ENCODE data around the gene JPT2. TPM values are rescaled to one million over a fixed set of nuclear protein-coding genes. Genes with fewer than 3 reads are reported as not detected.
A peak's percentile ranks its signal among the peaks of the same experiment; 100 is the strongest.
"Not testable (repeated sequence)": the region's sequence is repeated elsewhere in the genome, so short reads cannot be mapped to it uniquely, and the experiment has no call there.

Gene JPT2
- total and polyA plus RNA-seq, 3 donors from 2014 or later = 25.8 to 45.2 (median 27.9) TPM

DNA sequence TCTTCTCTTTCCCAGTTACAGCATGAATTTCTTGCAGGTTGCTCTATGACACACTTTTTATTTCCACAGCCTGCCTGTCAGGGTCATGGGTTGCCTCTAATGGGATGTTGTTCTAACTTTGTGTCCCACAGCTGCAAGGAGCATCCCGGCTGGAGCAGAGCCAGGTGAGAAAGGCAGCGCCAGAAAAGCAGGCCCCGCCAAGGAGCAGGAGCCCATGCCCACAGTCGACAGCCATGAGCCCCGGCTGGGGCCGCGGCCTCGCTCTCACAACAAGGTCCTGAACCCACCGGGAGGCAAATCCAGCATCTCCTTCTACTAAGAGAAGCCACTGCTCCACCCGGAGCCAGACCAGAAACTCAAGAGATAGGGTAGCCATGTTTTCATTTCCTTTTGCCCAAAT, 20.6 kb downstream of the JPT2 start:
- H3K4me1 ChIP-seq = no peaks in the 10 kb centered on the region
- H3K27ac ChIP-seq = no peak overlapping the region
- WGBS, 2 donors = 71 to 75% methylated on average over 10 of the region's 10 CpGs
- DNase-seq = no peak
- no peaks in the 10 kb centered on the region for H3K36me3 ChIP-seq (ENCODE audit: low read depth, missing control alignments)
- no peak overlapping the region for H3K4me3 ChIP-seq
- no peaks in the 10 kb centered on the region for H3K27me3 ChIP-seq
- TF ChIP-seq POLR2A (IDR thresholded peaks at IDR 0.05) = no peak
- TF ChIP-seq, protein P1, sequence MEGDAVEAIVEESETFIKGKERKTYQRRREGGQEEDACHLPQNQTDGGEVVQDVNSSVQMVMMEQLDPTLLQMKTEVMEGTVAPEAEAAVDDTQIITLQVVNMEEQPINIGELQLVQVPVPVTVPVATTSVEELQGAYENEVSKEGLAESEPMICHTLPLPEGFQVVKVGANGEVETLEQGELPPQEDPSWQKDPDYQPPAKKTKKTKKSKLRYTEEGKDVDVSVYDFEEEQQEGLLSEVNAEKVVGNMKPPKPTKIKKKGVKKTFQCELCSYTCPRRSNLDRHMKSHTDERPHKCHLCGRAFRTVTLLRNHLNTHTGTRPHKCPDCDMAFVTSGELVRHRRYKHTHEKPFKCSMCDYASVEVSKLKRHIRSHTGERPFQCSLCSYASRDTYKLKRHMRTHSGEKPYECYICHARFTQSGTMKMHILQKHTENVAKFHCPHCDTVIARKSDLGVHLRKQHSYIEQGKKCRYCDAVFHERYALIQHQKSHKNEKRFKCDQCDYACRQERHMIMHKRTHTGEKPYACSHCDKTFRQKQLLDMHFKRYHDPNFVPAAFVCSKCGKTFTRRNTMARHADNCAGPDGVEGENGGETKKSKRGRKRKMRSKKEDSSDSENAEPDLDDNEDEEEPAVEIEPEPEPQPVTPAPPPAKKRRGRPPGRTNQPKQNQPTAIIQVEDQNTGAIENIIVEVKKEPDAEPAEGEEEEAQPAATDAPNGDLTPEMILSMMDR (IDR thresholded peaks at IDR 0.05) = no peak
- H3K9me3 ChIP-seq = no peaks in the 10 kb centered on the region
- intact Hi-C loops (cut with DNase I; ENCODE audit: low total_unique reads) = no loop called here

DNA sequence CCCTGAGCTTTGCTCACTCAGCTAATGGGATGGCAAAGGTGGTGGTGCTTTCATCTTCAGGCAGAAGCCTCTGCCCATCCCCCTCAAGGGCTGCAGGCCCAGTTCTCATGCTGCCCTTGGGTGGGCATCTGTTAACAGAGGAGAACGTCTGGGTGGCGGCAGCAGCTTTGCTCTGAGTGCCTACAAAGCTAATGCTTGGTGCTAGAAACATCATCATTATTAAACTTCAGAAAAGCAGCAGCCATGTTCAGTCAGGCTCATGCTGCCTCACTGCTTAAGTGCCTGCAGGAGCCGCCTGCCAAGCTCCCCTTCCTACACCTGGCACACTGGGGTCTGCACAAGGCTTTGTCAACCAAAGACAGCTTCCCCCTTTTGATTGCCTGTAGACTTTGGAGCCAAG, 22.2 kb downstream of the JPT2 start:
- Histone ChIP-seq H3K36me3 (ENCODE audit: low read depth, missing control alignments) (no peaks in the 10 kb centered on the region), H3K4me1 (peaks cover 6% of the 10 kb centered on the region), H3K27me3 (no peaks in the 10 kb centered on the region), H3K9me3 (no peaks in the 10 kb centered on the region), H3K27ac (no peak overlapping the region), H3K4me3 (no peak overlapping the region)
- intact Hi-C loops (cut with DNase I; ENCODE audit: low total_unique reads) = no loop called here
- DNase-seq = no peak
- TF ChIP-seq, protein P1 (IDR thresholded peaks at IDR 0.05) = no peak
- TF ChIP-seq POLR2A (IDR thresholded peaks at IDR 0.05) = no peak
- WGBS, 2 donors = 96% methylated on average over 3 of the region's 3 CpGs

DNA sequence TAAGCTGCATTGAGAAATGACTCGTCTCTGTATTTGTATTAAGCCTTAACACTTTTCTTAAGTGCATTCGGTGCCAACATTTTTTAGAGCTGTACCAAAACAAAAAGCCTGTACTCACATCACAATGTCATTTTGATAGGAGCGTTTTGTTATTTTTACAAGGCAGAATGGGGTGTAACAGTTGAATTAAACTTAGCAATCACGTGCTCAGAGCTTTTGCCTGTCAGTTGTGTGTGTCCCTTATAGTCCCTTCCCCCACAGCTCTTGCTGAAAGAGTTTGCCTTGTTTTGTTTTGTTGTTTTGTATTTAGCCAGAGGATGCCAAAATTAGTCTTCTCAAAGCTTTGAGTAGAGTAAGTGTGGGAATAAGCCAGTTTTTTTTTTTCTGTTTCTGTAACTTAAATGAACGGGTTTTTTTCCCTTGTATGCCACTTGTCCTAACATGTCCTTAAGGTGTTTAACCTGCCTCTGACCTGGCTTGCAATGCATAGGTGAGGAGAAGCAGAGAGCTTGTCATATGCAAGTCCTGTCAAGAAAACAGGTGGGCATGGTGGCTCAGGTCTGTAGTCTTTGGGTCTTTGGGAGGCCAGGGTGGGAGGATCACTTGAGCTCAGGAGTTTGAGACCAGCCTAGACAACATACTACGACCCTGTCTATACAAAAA, 23.3 kb downstream of the JPT2 start:
- Histone ChIP-seq H3K9me3 (no peaks in the 10 kb centered on the region), H3K27ac (no peak overlapping the region), H3K4me3 (no peak overlapping the region), H3K4me1 (peaks cover 6% of the 10 kb centered on the region), H3K36me3 (ENCODE audit: low read depth, missing control alignments) (no peaks in the 10 kb centered on the region), H3K27me3 (no peaks in the 10 kb centered on the region)
- no peak for TF ChIP-seq POLR2A (IDR thresholded peaks at IDR 0.05)
- TF ChIP-seq, protein P1 (IDR thresholded peaks at IDR 0.05) = no peak
- intact Hi-C loops (cut with DNase I; ENCODE audit: low total_unique reads) = no loop called here
- DNase-seq = no peak
- 85 to 88% methylated on average over 6 of the region's 6 CpGs for WGBS, 2 donors

DNA sequence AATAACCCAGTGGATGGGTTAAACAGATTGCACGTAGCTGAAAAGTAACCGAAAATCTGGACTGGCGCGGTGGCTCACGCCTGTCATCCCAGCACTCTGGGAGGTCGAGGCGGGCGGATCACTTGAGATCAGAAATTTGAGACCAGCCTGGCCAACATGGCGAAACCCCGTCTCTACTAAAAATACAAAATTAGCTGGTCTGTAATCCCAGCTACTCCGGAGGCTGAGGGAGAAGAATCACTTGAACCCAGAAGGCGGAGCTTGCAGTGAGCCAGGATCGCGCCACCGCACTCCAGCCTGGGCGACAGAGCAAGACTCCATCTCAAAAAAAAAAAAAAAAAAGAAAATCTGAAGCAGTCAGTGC, 27.2 kb downstream of the JPT2 start:
- intact Hi-C loops (cut with DNase I; ENCODE audit: low total_unique reads); DNase-seq; H3K27me3 ChIP-seq; H3K36me3 ChIP-seq (ENCODE audit: low read depth, missing control alignments); H3K9me3 ChIP-seq: not testable (repeated sequence)
- H3K4me3 ChIP-seq = peak overlapping the region; percentile 88 to 94
- peak overlapping the region; percentile 83 to 88 for H3K27ac ChIP-seq
- peaks cover 23% of the 10 kb centered on the region for H3K4me1 ChIP-seq
- WGBS, 2 donors = 1% methylated on average over 16 of the region's 16 CpGs

DNA sequence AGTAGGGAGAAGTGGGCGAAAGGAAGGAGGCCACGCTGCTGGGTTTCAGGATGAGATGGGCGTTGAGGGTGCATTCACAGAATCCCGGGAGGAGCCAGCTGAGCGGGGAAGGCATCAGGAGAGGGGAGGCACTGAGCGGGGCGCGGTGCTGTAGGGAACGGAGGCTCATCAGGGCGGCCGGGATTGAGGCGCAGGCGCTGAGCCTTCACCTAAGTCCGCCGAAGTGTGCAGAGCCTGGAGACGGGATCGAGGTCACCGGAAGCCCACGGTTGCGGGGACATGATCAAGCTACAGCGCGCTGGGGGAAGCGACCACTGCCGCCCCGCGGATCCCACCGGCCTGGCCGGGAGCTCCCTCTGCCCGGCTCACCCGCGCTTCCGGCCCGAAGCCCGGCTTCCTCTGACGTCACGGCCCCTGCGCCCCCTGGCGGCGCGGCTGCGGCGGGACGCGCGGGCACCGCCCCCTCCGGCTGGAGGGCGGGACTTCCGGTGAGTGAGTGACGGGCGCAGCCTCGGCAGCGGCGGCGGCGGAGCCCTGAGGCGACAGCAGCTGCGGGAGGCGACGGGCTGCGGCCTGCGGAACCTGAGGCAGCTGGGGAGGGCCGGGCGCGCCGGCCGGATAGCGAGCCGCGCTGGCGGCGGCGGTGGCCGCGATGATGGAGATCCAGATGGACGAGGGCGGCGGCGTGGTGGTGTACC, 27.8 kb downstream of the JPT2 start, which contains the start of gene MAPK8IP3:
Gene MAPK8IP3 (plus strand): TSS at position 508 of the 698 bp plus-strand sequence. CDS start 145 bp downstream, at position 653.
- 0 to 1% methylated on average over 41 to 47 of the region's 79 CpGs for WGBS, 2 donors
- H3K4me1 ChIP-seq = peaks cover 23% of the 10 kb centered on the region
- TF ChIP-seq, protein P1 (IDR thresholded peaks at IDR 0.05) = peak; percentile 96 to 100 (median 100)
- peak; percentile 73 for TF ChIP-seq POLR2A (IDR thresholded peaks at IDR 0.05)

More for the DNA sequence above, 27.8 kb downstream of the JPT2 start, which contains the start of gene MAPK8IP3:
- intact Hi-C loops (cut with DNase I; ENCODE audit: low total_unique reads) = no loop called here
- H3K27ac ChIP-seq = peak within 1 kb of the TSS; percentile 83 to 88
- H3K4me3 ChIP-seq = peak within 1 kb of the TSS; percentile 88 to 94
- no peaks in the 10 kb centered on the region for H3K36me3 ChIP-seq (ENCODE audit: low read depth, missing control alignments)
- no peaks in the 10 kb centered on the region for H3K9me3 ChIP-seq
- H3K27me3 ChIP-seq = no peaks in the 10 kb centered on the region
- peak; percentile 92 for DNase-seq
